HG03095 (cell line): ENCODE data around the gene MAP2K6.
"Not testable (repeated sequence)": the region's sequence is repeated elsewhere in the genome, so short reads cannot be mapped to it uniquely, and the experiment has no call there.

Source experiments
- ATAC-seq: cut with Tn5 transposase; IDR thresholded peaks from one replicate; pipeline ENCODE4 v1.9.1; 2021; ENCODE audit warnings: moderate library complexity; ENCODE audit not compliant: unreplicated experiment

Gene MAP2K6

DNA sequence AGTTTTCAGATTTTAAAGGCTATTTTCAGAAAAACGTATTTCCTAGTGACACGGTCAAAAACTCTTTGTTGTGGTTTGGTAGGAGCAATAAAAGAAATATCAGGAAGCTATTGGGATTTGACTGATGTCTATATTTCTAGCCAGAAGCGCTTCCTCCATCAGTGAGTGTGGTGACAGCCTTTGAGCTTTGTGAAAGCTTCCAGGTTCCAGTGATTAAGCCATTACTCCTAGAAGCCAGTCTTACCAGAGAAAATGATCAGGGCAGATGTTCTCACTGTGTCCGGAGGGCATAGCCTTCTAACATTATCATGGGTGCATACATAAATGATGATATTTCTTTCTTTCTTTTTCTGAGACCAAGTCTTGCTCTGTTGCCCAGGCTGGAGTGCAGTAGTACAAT is 39.6 kb downstream of the MAP2K6 start:
- ATAC-seq = no peak

DNA sequence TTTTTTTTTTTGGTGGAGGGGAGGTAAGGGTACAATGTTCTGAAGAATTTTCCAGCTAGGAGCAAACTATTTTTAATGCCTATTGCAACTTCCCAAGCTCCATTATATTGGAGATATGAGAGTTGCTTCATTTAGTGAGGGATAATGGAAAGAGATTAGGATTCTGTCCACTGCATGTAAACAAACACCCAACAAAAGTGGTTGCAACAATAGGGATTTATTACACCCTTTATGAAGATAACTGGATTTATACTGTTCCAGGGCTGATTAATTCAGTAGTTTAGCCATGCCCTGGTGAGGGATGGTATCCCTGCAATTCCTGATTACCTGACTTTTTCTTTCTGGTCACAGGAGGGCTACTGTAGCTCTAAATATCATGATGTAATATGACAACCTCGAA is 40.5 kb downstream of the MAP2K6 start:
- ATAC-seq = no peak

DNA sequence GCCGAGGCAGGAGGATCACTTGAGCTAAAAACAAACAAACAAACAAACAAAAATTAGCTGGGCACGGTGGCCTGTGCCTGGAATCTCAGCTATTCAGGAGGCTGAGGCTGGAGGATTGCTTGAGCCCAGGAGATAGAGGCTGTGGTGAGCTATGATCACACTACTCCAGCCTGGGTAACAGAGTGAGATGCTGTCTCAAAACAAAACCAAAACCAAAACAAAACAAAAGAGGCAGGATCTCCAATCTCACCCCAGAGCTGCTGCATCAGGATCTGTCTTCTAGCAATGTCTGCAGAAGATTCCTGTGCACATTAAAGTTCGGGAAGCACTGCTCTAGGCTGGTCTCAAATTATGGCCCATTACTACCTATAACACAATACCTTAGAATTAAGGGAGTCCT is 43.1 kb downstream of the MAP2K6 start:
- no peak for ATAC-seq

DNA sequence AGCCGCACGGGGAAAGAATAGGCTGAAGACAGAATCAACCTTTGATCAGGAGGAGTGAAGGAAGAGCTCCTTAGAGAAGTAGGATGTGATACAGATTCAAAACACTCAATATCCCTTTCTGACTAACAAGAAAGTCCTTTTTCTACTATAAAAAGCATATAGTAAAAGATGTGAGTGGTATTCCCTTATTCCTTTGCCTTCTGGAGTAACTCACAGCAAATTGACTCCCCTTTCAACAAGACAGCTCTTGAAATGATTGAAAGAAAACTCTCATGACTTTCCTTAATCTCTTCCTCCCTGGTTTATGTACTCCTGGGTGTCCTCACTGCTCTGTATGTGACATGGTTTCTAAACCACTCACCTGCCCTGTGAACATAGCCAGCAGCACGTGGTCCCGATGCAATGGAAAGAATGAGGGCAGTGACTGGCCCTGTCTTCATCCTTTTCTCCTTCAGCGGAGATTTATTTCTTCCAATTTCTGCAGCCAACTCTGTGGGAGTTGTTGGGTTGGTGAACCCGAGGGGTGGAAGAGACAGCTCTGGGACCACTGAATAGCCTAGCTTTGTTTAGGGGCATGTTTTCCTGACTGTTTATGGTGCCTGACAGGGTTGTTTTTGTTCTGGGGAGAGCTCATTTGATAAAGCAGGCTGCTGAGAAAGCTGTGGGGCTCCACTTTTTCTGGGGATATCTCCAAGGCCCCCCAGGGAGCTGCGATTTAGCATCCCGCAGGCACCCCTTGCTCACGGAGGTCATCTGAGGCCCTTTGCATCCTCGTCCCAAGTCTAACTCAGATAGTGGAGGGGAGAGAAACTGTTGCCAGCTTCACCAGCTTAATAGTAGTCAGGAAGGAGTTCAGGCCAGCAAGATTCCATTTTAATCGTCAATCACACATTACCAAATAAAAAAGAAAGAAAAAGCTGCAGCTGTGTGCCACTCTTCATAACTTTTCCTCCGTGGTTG is 46.7 kb downstream of the MAP2K6 start:
- ATAC-seq = no peak

DNA sequence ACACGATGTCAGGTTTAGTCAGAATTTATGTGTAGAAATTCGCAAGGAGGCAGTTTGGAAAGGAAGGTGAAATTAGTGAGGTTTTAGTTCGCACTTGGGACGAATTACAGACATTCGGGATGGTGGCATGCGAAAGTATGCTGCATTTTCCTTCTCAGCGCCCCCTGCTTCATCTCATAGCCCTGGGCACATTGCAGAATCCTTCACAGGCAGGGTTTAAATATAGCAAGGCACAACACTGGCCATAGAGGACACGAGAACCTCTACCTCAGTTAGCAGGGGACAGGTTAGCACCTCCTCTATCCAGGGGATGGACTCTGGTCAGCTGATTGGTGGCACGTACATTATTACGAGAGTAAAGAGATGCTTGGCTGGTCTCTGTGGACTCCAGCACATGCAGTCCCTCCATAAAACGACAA is 47.5 kb downstream of the MAP2K6 start:
- ATAC-seq = no peak

DNA sequence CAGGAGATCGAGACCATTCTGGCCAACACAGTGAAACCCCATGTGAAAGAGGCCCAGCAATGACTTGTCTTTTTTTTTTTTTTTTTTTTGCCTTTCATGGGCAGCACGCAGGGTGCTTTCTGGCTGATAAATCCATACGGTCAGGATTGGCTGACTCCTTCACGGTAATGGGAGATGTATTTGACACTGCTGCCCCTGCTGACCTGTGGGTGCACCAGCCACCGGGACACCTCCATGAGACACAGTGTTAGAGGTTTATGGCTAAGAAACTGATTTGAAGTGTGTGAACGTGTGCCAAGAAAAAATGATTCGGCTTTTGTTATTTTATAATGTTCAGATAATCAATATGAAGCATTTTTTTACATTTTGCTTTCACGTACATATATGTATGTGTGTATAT is 48.4 kb downstream of the MAP2K6 start:
- ATAC-seq = no peak

DNA sequence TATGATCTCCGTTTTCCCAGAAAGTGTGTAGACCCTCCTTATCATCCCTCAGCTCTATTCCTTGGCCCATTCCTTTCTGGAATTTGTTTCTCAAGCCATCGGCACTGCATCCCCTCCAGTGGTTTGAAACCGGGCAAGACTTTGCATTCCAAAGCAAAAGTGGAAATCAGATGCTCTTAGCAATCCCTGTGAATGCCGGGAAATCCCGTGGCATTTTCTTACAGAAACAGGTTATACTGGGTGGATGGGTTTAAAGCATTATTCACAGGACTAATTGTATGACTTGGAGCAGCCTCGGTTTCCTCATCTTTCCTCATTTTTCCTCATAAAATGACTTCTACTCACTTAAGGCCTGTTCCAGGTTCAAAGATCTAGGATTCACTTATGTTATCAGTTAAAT is 52.0 kb downstream of the MAP2K6 start:
- no peak for ATAC-seq

DNA sequence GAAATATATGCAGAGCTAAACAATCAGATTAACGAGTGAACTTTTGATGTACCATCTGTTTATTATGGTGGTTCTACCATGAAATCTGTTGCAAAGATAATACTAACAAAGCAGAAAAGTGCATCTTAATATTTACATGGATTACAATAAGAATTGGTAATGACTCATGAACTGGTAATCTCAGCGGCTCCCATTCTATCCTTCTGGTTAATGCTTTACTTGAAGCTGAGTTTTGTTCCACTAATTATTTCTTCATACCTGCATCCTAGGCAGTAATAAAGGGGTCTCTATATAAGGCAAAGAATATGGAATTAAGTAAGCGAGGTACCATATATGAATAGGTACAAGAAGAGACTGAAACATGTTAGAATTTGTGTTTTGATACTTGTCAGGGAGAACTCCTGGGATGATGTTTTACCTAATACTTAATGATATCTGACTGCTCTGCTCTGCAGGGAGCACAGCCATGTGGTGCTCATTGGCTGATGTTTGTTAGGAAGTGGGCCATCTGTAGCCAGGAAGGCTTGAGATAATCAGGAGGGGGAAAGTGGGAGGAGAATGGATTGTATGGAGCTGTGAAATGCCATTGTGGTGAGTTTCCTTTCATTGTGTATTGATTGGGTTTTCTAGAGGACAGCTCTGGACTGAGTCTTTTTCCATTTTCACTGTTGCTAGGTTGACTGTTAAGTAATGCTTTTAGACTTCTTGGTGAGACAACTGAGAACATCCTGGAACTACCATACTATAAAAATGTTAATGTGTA is 52.6 kb downstream of the MAP2K6 start:
- no peak for ATAC-seq

DNA sequence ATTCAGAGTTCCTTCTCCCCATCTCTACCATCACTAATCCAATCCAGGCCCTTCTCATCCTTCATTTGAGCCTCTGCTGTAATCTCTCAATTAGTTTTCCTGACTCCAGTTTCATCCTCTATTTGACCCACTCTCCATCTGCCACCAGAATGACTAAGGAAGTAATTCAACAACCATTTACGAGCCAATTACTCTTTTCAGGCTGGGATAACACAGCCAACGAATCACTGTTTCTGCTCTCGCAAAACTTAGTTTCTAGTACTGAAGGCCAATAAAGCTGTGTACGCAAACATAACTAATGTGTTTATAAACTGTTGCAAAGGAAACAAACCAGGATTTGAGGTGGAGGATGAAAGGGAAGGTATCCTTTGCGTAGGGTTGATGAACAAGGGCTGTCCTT is 53.7 kb downstream of the MAP2K6 start:
- no peak for ATAC-seq

DNA sequence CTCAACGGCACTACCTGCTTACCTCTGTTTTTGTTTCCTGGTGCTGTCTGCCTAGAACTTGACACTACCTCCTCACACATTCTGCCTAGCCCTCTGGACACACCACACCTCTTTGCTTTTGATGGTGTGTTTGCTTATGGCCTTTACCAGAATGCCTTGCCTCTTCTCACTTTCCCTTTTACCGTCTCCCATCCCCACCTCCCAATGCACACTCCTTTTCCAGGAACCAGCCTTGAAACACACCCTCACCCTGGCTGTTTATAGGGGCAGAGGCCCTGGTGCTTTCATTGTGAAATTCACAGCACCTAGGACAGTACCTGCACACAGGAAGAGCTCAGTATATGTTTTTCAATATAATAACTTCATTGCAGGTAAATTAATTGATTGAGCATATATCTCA is 56.2 kb downstream of the MAP2K6 start:
- ATAC-seq = no peak

DNA sequence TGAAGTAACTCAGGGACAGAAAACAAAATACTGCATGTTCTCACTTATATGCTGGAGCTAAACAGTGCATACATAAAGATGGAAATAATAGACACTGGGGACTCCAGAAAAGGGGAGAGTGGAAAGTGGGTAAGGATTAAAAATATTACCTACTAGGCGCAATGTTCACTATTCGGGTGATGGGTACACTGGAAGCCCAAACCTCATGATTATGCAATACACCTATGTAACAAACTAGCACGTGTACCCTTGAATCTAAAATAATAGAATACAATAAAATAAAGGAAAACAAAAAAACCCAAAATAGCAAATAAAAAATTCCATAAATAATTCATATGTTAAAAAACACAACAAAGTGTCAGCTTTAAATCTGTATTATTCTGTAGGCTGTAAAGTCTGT is 56.9 kb downstream of the MAP2K6 start:
- no peak for ATAC-seq

DNA sequence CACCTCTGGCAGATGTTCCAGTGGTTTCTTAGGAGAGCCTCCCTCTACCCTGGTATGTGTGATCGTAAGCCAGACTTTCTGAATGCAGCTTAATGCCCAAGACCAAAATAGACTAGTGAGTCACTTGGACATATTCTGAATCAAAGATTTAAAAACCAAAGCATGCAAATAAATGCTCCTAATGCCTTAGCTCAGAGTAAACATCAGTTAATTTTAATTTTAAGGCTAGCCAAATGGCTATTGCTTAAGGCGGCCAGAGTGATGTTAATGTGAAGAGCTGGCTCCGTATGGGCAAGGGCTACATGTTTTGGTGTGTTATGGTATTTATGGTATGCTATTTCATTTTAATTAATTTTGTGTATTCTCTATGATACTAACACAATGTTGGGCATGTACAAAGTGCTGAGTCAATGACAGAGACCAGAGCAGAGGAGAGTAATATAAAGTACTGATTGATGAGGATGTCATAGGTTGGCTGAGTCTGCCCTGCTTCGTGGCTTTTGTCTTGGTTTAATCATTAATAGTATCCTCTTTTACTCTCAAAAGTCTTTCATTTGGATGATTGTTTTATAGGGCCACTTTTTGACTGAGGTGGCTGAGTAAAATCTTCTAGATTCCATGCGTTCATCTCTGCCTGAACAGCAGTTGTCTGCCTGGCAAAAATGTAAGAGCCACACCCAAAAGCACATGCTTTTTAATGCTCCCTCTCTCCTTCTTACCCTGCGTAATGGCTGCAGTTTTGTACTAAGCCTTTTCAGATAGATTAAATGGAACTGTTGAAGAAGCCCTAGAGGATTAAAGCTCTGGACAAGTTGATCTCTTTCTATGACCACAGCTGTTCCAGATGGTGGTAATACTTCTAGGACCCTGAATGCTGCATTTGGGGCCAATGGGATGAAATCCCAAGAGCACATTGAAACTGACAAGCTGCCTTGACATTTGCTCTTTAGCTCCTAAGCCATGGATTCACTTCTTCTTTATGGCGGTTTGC is 59.6 kb downstream of the MAP2K6 start:
- ATAC-seq = no peak

DNA sequence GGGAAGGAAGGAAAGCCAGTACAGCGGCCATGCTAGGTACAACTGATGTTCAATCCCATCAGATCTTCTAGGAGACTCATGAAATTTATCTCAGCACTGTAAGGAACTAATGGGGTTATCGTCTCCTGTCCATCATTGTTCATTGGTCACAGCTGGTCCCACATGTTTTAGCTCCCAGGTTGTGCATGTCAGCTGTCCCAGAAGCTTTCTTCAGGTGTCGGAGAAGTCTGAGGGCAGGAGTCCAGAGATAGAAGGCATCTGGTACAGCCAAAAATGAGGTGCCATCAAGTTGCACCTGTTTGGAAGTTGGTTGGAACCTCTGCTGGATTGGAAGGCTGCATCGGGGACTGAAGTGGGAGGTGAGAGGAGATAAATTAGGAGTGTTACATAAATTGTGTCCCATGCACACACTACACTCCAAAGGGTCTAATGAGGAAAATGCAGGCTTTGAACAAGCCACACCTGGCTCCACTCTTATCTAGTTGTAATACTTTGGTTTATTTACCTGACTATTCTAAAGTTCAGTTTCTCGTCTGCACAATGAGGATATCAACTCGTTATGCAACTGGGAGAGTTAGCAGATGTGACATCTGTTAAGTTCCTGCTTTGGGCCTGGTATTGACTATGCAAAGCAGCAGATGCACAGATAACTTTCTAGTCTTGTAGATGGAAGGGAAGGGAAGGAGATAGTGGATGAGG is 62.9 kb downstream of the MAP2K6 start:
- no peak for ATAC-seq

DNA sequence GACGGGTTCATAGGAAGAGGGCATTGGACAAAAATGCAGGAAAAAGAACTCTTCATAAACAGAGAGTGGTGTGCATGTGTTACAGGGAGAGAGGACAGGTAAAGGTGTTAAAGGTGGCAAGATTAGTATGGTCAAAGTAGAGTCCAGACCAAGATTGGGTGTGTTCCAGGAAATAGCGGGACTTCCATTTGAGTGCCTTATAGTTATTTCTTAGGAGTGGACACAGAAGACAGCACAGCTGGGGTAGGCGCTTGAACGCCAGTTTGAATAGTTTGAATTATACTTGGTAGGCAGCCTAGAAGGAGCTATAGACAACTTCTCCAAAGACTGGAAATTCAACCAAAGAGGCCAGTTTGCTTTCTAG is 63.4 kb downstream of the MAP2K6 start:
- ATAC-seq = no peak

DNA sequence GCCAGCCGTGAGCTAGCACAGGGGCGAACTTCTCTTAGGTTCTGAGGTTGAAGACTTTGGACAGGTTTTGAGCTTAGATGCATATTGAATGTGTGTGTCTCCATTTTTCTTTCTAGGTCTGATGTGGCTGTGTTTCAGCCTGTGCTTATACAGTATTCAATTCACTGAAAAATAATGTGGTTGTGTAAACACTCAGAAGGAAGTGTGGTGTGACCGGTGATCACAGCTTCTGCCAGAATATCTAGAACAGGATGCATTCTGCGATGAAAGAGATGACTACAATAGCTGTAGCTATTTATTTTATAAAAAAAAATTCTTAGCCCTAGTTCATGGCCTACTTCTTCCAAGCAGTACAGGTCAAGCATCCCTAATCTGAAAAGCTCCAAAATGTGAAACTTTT is 64.4 kb downstream of the MAP2K6 start:
- no peak for ATAC-seq

DNA sequence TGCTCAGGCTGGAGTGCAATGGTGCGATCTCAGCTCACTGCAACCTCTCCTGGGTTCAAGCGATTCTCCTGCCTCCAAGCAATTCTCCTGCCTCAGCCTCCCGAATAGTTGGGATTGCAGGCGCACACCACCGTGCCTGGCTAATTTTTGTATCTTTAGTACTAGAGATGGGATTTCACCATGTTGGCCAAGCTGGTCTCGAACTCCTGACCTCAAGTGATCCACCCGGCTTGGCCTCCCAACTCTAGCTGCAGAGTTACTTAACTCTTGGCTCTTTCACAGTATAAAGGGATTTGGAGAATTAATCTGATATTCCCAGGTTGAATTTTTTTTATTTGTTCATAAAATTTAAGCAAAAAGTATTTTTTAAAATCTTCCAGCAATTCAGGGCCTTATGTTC is 65.3 kb downstream of the MAP2K6 start:
- not testable (repeated sequence) for ATAC-seq

DNA sequence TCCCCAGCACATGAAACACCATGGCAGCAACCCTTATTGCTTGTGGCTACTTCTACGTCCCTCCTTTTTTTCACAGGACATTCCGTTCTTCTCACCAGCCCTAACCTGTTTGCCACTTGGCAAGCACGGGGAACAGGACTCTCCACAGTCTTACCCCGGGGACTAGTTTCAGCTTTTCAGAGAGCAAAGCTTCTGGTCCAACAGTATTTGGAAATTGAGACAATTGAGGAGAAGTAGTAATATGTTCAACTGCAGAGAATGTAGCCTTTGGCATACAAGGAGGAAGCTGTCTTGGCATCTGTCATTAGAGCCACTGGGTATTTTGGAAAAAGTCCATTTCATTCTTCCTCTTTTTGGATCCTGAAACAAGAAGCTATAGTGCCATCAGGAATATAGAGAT is 65.7 kb downstream of the MAP2K6 start:
- no peak for ATAC-seq

DNA sequence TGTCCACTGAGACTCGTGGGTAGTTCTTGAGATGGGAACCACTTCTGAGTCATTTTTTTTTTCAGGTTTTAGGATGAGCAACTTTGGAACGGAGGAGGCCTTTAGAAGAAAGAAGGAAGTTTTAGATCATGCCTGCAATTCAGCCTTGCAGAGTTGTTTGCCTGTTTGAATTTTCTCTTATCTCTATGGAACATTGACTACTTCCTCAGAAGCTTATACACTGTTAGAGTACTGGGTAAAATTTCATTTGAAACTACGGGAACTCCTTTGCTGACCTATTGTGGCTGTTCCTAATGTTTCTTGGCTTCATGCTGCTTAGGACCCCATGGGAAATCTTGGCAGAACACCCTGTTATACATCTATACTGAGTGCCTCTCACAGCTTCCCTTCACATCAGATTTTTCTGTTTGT is 70.8 kb downstream of the MAP2K6 start:
- no peak for ATAC-seq

DNA sequence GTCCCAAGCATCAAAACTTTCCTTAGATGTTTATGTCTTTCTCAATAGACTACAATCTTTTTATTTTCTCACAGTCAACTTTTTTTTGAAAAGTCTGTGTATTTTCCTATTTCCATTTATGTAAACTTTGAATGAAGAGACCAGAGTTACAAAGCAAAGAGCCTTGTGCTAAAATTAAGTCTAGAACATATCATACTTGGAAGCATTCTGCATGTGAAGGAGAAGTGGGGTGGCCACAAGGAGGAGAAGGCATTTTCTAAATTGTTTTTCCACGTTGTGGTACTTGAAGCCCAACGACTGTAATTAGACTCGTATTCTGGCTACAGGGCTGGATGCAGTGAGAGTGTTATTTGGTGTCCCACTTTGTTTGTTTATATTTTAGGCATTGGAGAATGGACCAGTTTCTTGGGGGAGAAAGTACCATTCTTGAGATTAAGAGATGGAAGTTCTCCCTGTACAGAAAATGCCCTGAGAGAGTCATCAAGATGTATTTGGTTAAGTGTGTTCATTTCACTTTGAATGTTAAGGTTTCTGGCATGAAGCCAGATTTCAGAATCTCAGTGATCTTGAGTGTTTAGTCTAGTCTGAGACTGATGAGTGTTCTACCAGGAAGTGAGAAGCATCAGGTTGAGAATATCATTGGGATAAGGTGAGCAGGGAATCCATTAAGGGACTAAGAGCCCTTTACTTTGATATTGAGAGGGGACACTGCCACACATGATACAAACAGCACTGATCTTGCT is 71.6 kb downstream of the MAP2K6 start:
- ATAC-seq = no peak
